ENCODE results near the gene VEPH1.
A peak's percentile ranks its signal among the peaks of the same experiment; 100 is the strongest.

DNA sequence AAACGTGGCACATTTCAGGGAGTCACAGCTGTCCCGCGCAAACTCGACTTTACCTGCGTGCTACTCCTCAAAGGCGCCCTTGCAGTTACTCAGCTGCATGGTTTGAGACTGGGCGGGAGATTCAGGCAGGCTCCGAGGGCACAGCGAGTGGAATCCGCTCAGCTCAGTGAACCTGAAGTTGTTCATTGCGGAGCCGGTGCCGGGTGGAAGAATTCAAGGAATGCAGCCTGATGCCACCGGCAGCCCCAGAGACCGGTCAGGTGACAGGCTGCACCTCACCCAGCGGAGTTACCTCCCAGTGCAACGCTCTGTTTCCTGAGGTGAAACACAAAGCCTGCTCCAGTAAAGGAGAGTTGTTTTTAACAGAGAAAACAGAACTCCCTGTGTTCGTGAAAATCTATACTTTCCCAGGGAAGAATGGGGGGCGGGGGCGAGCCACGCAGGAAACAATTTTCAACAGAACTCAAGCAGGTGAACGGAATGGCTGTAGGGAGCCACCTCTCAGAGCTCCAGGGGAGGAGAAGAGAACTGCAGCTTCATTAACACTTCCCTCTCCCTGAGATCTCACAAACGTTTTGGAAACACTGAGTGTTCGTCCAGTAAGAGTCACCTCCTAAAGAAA is 3.8 kb downstream of the VEPH1 start:
- 0 out of 2 replicates have a peak, but pooled peaks have one; percentile 12 for TF ChIP-seq CTCF (conservative IDR thresholded peaks at IDR 0.05; ENCODE audit: low read depth, low read length)
- TF ChIP-seq EZH2 (IDR thresholded peaks at IDR 0.05; ENCODE audit: low read length, unreplicated experiment): no peak
- TF ChIP-seq EZH2phosphoT487 (IDR thresholded peaks at IDR 0.05; ENCODE audit: borderline replicate concordance, low read length): no peak

Data from PC-3 (cell line).